ENCODE measurements around the gene POU2AF1.
"Not testable (repeated sequence)": the region's sequence is repeated elsewhere in the genome, so short reads cannot be mapped to it uniquely, and the experiment has no call there.

The POU2AF1 gene

GRCh38 chr11:111400595-111400994 lies 21.5 kb upstream of the POU2AF1 start:
- no peak for DNase-seq
- H3K4me1 Mint-ChIP-seq (ENCODE audit: low read depth) = peaks cover 10% of the 10 kb centered on the region
- H3K9me3 Mint-ChIP-seq = peaks cover 17% of the 10 kb centered on the region
- H3K4me3 Mint-ChIP-seq = no peak overlapping the region
- H3K27ac Mint-ChIP-seq = no peak overlapping the region
- no peaks in the 10 kb centered on the region for H3K27me3 Mint-ChIP-seq
- H3K36me3 Mint-ChIP-seq (ENCODE audit: low read depth) = no peaks in the 10 kb centered on the region

- H3K9me3 Mint-ChIP-seq = peaks cover 14% of the 10 kb centered on the region
- H3K36me3 Mint-ChIP-seq (ENCODE audit: low read depth) = no peaks in the 10 kb centered on the region
- H3K27me3 Mint-ChIP-seq = no peaks in the 10 kb centered on the region
- H3K4me3 Mint-ChIP-seq = no peak overlapping the region
- H3K4me1 Mint-ChIP-seq (ENCODE audit: low read depth) = peaks cover 13% of the 10 kb centered on the region
- no peak overlapping the region for H3K27ac Mint-ChIP-seq
- no peak for DNase-seq
These were observed 20.3 kb upstream of the POU2AF1 start for GRCh38 chr11:111399187-111400031.

- no peaks in the 10 kb centered on the region for H3K27me3 Mint-ChIP-seq
- no peak for DNase-seq
- H3K4me3 Mint-ChIP-seq = no peak overlapping the region
- H3K4me1 Mint-ChIP-seq (ENCODE audit: low read depth) = peaks cover 25% of the 10 kb centered on the region
- no peaks in the 10 kb centered on the region for H3K9me3 Mint-ChIP-seq
- H3K27ac Mint-ChIP-seq = no peak overlapping the region
- H3K36me3 Mint-ChIP-seq (ENCODE audit: low read depth) = no peaks in the 10 kb centered on the region
These were observed 18.0 kb upstream of the POU2AF1 start for GRCh38 chr11:111397034-111397433.

DNA sequence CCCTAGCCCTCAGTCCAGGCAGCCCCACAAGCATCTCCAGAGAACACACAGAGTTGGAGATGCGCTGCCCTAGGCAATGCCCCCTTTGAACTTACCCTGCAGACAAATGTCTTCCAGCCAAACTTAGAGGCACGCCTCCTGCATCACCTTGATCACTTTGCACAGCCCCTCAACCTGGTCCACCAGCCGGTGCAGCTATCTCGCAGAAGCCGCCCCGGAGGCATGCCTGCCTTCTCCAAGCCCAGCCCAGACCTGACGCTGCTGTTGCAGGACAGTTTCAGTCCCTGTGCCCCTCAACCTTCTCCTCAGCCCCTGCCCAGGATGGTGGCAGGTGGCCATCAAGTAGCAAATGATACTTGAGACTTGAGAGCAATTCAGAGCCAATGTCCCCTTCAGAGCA lies 16.7 kb upstream of the POU2AF1 start:
- Mint-ChIP-seq H3K27ac (no peak overlapping the region), H3K36me3 (ENCODE audit: low read depth) (no peaks in the 10 kb centered on the region), H3K4me1 (ENCODE audit: low read depth) (peaks cover 25% of the 10 kb centered on the region), H3K27me3 (no peaks in the 10 kb centered on the region), H3K9me3 (no peaks in the 10 kb centered on the region), H3K4me3 (no peak overlapping the region)
- DNase-seq = no peak

GRCh38 chr11:111395081-111395480 lies 16.0 kb upstream of the POU2AF1 start:
- no peak for DNase-seq
- Mint-ChIP-seq H3K9me3 (no peaks in the 10 kb centered on the region), H3K27me3 (peaks cover 2% of the 10 kb centered on the region), H3K4me1 (ENCODE audit: low read depth) (peaks cover 25% of the 10 kb centered on the region), H3K36me3 (ENCODE audit: low read depth) (no peaks in the 10 kb centered on the region), H3K4me3 (no peak overlapping the region), H3K27ac (no peak overlapping the region)

- H3K4me3 Mint-ChIP-seq; DNase-seq; H3K36me3 Mint-ChIP-seq (ENCODE audit: low read depth); H3K9me3 Mint-ChIP-seq; H3K27me3 Mint-ChIP-seq; H3K27ac Mint-ChIP-seq: not testable (repeated sequence)
- H3K4me1 Mint-ChIP-seq (ENCODE audit: low read depth) = peaks cover 18% of the 10 kb centered on the region
These were observed 15.1 kb upstream of the POU2AF1 start for GRCh38 chr11:111394147-111394546.

DNA sequence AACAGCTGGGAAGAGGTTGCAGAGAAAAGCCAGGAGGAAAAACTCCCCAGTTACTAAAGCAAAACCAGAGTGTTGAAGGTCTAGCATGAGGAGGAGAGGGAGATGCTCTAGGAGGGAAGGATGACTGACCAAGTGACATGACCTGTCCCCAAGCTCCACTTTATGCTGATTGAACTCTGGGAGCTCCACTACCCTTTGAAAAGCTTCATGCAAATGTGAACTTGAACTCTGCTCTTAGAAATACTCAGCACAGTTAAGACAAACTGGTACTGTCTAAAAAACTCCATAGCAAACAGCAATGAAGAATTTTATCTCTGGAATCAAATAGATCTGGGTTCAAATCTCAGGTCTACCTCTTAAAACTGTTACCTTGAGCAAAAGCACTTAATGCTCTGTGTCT lies 14.5 kb upstream of the POU2AF1 start:
- no peak overlapping the region for H3K4me3 Mint-ChIP-seq
- H3K27me3 Mint-ChIP-seq = peaks cover 2% of the 10 kb centered on the region
- no peak for DNase-seq
- H3K4me1 Mint-ChIP-seq (ENCODE audit: low read depth) = peaks cover 20% of the 10 kb centered on the region
- no peak overlapping the region for H3K27ac Mint-ChIP-seq
- no peaks in the 10 kb centered on the region for H3K36me3 Mint-ChIP-seq (ENCODE audit: low read depth)
- no peaks in the 10 kb centered on the region for H3K9me3 Mint-ChIP-seq

DNA sequence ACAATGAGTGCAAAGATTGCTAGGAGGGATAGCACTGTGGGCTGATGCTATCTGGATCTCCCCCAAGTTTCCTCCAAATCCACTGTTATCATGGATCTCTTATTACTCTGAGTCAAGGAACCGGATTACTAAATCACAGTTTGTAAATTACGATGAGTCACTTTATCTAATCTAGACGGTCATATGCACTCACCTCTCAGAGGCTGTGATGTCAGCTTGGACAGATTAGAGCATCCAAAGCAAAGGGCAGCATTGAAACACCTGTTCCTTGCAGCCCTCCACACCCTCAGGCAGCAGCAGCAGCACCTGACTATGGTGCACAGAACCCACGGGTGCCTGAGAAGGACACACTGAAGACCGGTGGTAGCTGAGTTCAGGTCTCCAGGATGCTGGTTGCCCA lies 14.0 kb upstream of the POU2AF1 start:
- H3K4me3 Mint-ChIP-seq = no peak overlapping the region
- H3K4me1 Mint-ChIP-seq (ENCODE audit: low read depth) = peaks cover 25% of the 10 kb centered on the region
- no peaks in the 10 kb centered on the region for H3K36me3 Mint-ChIP-seq (ENCODE audit: low read depth)
- DNase-seq = no peak
- H3K27me3 Mint-ChIP-seq = peaks cover 2% of the 10 kb centered on the region
- H3K27ac Mint-ChIP-seq = no peak overlapping the region
- H3K9me3 Mint-ChIP-seq = peaks cover 3% of the 10 kb centered on the region

DNA sequence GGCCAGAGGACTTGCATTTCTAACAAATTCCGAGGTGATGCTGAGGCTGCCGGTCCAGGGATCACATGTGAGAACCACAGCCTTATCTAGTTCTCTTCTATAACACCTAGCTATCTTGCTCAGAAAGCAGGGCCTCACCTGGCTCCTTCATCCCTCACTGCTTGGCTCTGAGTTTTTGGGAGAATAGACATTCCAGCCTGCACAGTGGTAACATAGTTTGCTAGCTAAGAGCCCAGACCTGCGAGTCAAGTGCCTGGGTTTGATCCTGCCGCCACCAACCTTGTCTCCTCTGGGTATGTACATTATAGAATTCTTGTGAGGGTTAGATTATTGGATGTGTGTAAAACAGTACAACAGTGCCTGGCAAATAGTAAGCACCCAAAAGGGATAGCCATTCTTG lies 13.5 kb upstream of the POU2AF1 start:
- H3K4me1 Mint-ChIP-seq (ENCODE audit: low read depth) = peaks cover 25% of the 10 kb centered on the region
- H3K27me3 Mint-ChIP-seq = peaks cover 2% of the 10 kb centered on the region
- H3K4me3 Mint-ChIP-seq = no peak overlapping the region
- H3K27ac Mint-ChIP-seq = no peak overlapping the region
- no peak for DNase-seq
- peaks cover 3% of the 10 kb centered on the region for H3K9me3 Mint-ChIP-seq
- H3K36me3 Mint-ChIP-seq (ENCODE audit: low read depth) = no peaks in the 10 kb centered on the region

DNA sequence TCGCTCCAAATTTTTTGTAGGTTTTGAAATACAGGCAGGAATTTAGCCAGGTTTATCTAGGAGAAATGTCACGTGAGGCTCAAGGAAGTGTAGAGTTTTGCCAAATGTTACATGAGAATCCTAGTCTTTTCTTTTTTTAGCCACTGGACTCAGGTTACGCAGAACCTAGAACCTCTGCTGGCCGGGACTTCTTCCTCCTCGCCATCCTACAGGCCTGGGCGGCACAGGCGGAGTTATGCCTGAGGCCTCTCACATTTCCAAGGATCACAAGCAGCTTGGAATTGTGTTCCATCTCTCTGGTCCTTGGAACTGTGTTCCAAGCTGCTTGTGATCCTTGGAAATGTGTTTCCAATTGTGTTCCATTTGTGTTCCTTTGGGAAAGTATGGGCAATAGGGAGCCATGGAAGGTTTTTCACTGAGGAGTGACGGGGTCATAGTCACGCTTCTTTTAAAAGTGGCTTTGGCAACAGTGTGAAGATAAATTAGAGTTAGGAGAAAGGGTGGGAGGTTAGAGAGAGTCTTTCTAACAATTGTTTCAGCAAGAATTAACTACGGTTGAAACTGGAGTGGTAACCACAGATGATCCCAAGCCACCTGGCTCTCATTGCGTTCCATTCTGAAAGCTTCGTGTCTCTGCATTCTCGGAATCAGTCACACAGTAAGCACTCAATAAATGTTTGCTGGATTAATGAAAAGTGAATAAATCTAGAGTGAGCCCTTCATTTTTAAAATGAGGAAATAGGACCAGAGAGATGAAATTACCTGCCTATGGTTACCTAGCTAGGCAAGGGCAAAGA lies 12.5 kb upstream of the POU2AF1 start:
- H3K4me1 Mint-ChIP-seq (ENCODE audit: low read depth) = peaks cover 24% of the 10 kb centered on the region
- no peaks in the 10 kb centered on the region for H3K36me3 Mint-ChIP-seq (ENCODE audit: low read depth)
- no peak overlapping the region for H3K4me3 Mint-ChIP-seq
- H3K9me3 Mint-ChIP-seq = peaks cover 3% of the 10 kb centered on the region
- H3K27me3 Mint-ChIP-seq = peaks cover 2% of the 10 kb centered on the region
- no peak for DNase-seq
- no peak overlapping the region for H3K27ac Mint-ChIP-seq

- peaks cover 3% of the 10 kb centered on the region for H3K9me3 Mint-ChIP-seq
- peaks cover 14% of the 10 kb centered on the region for H3K4me1 Mint-ChIP-seq (ENCODE audit: low read depth)
- no peak overlapping the region for H3K27ac Mint-ChIP-seq
- H3K27me3 Mint-ChIP-seq = peaks cover 2% of the 10 kb centered on the region
- DNase-seq = no peak
- H3K4me3 Mint-ChIP-seq = no peak overlapping the region
- H3K36me3 Mint-ChIP-seq (ENCODE audit: low read depth) = no peaks in the 10 kb centered on the region
These were observed 9.8 kb upstream of the POU2AF1 start for GRCh38 chr11:111388842-111389241.

DNA sequence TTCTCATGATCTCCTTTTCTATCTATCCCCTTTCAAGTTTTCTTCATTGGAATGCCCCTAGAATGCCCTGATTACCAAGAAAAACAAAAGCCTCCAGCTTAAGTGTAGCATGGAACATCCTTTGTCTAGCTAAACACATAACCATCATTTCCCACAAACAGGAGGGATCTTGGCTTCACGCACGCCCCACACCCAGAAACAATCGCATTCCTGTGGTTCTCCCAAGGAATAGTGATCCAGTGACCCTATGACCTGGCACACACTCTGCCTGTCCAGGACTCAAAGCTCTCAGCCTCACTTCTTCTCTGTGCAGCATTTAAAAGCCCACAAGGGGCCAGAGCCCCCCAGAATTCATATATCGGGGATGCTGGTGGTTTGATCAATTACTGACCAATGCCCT lies 9.3 kb upstream of the POU2AF1 start:
- Mint-ChIP-seq H3K9me3 (peaks cover 3% of the 10 kb centered on the region), H3K27me3 (peaks cover 2% of the 10 kb centered on the region), H3K4me3 (no peak overlapping the region), H3K27ac (no peak overlapping the region), H3K36me3 (ENCODE audit: low read depth) (no peaks in the 10 kb centered on the region), H3K4me1 (ENCODE audit: low read depth) (peaks cover 11% of the 10 kb centered on the region)
- DNase-seq = no peak

GRCh38 chr11:111387363-111387762 lies 8.3 kb upstream of the POU2AF1 start:
- DNase-seq = no peak
- H3K4me1 Mint-ChIP-seq (ENCODE audit: low read depth) = peaks cover 12% of the 10 kb centered on the region
- H3K36me3 Mint-ChIP-seq (ENCODE audit: low read depth) = no peaks in the 10 kb centered on the region
- H3K9me3 Mint-ChIP-seq = peaks cover 3% of the 10 kb centered on the region
- no peak overlapping the region for H3K4me3 Mint-ChIP-seq
- peaks cover 2% of the 10 kb centered on the region for H3K27me3 Mint-ChIP-seq
- no peak overlapping the region for H3K27ac Mint-ChIP-seq

DNA sequence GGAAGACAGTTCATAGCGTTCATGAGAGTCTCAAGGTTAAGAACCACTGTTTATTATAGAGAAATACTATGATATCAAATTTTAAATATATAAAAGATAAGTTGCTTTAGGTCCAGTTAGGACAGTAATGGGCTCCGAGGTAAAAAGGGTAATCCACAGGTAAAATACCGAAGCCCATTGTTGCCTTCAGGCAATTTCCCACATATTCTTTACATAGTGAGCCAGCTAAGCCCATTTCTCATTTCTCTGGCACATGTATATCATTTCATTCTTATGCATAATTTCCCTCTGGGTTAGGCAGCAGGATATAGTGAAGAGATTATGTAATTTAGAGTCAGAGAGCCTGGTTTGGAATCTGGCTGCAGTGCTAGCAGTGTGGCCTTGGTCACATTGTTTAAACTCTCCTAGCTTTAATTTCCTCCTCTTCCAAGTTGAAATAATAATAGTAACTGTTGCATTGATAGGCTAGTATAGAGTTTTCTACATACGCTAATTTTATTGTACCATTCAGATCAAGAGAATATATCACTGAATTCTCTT lies 7.6 kb upstream of the POU2AF1 start:
- Mint-ChIP-seq H3K36me3 (ENCODE audit: low read depth) (no peaks in the 10 kb centered on the region), H3K4me1 (ENCODE audit: low read depth) (peaks cover 16% of the 10 kb centered on the region), H3K27ac (no peak overlapping the region), H3K9me3 (peaks cover 3% of the 10 kb centered on the region), H3K4me3 (no peak overlapping the region), H3K27me3 (peaks cover 2% of the 10 kb centered on the region)
- DNase-seq = no peak

DNA sequence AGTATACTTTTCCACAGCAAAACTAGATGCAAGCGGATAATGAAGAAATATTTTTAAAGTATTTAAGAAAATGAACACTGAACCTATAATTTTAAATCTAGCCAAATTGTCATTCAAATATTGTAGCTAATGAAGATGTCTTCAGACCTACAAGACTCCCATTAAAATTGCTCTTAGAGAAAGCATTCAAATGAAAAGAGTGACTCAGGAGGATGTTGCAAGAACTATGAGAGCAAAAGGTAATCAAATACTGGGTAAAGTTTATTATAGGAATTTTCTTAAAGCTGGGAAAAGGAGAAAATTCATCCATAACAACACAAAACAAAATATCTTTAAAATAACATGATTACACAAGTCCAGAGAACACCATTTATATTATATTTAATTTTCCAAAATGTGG lies 5.4 kb upstream of the POU2AF1 start:
- Mint-ChIP-seq H3K27me3 (no peaks in the 10 kb centered on the region), H3K36me3 (ENCODE audit: low read depth) (no peaks in the 10 kb centered on the region), H3K9me3 (peaks cover 3% of the 10 kb centered on the region), H3K27ac (no peak overlapping the region), H3K4me3 (no peak overlapping the region), H3K4me1 (ENCODE audit: low read depth) (peaks cover 36% of the 10 kb centered on the region)
- DNase-seq = no peak

All from activated T-cell treated with anti-CD3 and anti-CD28 coated beads, Interleukin-2, amount 50 U/mL, for 24 hours (primary cell).